ENCODE data around the gene SCO1. TPM values are rescaled to one million over a fixed set of nuclear protein-coding genes. Genes with fewer than 3 reads are reported as not detected.
A peak's percentile ranks its signal among the peaks of the same experiment; 100 is the strongest.

The SCO1 gene
- total and polyA plus RNA-seq, 4 donors = 18.0 to 33.2 (median 22.8) TPM

DNA sequence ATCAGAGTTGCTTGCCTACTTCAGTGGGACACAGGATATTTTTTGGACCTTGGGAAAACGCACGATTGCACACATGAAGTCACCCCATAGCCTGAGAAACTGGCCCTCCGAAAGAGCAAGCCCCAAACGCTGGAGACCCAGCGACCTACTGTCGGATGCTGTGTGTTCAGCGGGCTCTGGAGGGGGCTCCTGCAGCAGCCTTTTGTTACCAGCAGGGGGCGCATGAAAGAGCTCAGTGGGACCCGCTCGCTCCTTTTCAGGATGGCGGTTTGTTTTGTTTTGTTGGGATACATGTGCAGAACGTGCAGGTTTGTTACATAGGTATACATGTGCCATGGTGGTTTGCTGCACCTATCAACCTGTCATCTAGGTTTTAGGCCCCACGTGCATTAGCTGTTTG, 68.6 kb downstream of the SCO1 start:
- 88% methylated on average over 13 of the region's 13 CpGs for WGBS
- no peak for TF ChIP-seq SP1 (IDR thresholded peaks at IDR 0.05)
- peak; percentile 4 for TF ChIP-seq CTCF (IDR thresholded peaks at IDR 0.05; ENCODE audit: low read depth, low read length, missing input control)

GRCh38 chr17:10626390-10626789, 70.9 kb downstream of the SCO1 start:
- Histone ChIP-seq H3K27me3 (ENCODE audit: control insufficient read depth in 4 of 4, insufficient read depth in 4 of 4, low read length in 3 of 4) (no peaks in the 10 kb centered on the region), H3K27ac (ENCODE audit: low read depth in 1 of 2, low read length in 2 of 2) (no peak overlapping the region)
- TF ChIP-seq, protein P1, sequence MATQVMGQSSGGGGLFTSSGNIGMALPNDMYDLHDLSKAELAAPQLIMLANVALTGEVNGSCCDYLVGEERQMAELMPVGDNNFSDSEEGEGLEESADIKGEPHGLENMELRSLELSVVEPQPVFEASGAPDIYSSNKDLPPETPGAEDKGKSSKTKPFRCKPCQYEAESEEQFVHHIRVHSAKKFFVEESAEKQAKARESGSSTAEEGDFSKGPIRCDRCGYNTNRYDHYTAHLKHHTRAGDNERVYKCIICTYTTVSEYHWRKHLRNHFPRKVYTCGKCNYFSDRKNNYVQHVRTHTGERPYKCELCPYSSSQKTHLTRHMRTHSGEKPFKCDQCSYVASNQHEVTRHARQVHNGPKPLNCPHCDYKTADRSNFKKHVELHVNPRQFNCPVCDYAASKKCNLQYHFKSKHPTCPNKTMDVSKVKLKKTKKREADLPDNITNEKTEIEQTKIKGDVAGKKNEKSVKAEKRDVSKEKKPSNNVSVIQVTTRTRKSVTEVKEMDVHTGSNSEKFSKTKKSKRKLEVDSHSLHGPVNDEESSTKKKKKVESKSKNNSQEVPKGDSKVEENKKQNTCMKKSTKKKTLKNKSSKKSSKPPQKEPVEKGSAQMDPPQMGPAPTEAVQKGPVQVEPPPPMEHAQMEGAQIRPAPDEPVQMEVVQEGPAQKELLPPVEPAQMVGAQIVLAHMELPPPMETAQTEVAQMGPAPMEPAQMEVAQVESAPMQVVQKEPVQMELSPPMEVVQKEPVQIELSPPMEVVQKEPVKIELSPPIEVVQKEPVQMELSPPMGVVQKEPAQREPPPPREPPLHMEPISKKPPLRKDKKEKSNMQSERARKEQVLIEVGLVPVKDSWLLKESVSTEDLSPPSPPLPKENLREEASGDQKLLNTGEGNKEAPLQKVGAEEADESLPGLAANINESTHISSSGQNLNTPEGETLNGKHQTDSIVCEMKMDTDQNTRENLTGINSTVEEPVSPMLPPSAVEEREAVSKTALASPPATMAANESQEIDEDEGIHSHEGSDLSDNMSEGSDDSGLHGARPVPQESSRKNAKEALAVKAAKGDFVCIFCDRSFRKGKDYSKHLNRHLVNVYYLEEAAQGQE (IDR thresholded peaks at IDR 0.05) = no peak
- TF ChIP-seq MAX (IDR thresholded peaks at IDR 0.05) = no peak
- no peak for TF ChIP-seq SP1 (IDR thresholded peaks at IDR 0.05)
- TF ChIP-seq EGR1 (IDR thresholded peaks at IDR 0.05; ENCODE audit: low read depth in 2 of 2) = no peak
- TF ChIP-seq HNF4A (conservative IDR thresholded peaks at IDR 0.05) = no peak
- TF ChIP-seq FOXA2 (IDR thresholded peaks at IDR 0.05) = no peak

More for the DNA sequence above, 68.6 kb downstream of the SCO1 start:
- Histone ChIP-seq H3K4me3 (ENCODE audit: low read depth in 1 of 3, low read length in 3 of 3) (no peak overlapping the region), H3K27ac (ENCODE audit: low read depth in 1 of 2, low read length in 2 of 2) (no peak overlapping the region), H3K9me3 (ENCODE audit: control insufficient read depth in 4 of 4, low read length in 3 of 4) (no peaks in the 10 kb centered on the region), H3K27me3 (ENCODE audit: control insufficient read depth in 4 of 4, insufficient read depth in 4 of 4, low read length in 3 of 4) (no peaks in the 10 kb centered on the region), H3K9ac (ENCODE audit: low read depth in 1 of 2, low read length in 2 of 2) (no peak overlapping the region), H3K36me3 (ENCODE audit: control insufficient read depth in 4 of 4, insufficient read depth in 3 of 4, low read depth in 1 of 4, low read length in 3 of 4) (peaks cover 3 to 25% (median 10%) of the 10 kb centered on the region in 4 donors), H3K4me1 (ENCODE audit: control insufficient read depth in 4 of 4, insufficient read depth in 4 of 4, low read length in 3 of 4) (no peaks in the 10 kb centered on the region)
- no peak for DNase-seq (ENCODE audit: low spot score)

DNA sequence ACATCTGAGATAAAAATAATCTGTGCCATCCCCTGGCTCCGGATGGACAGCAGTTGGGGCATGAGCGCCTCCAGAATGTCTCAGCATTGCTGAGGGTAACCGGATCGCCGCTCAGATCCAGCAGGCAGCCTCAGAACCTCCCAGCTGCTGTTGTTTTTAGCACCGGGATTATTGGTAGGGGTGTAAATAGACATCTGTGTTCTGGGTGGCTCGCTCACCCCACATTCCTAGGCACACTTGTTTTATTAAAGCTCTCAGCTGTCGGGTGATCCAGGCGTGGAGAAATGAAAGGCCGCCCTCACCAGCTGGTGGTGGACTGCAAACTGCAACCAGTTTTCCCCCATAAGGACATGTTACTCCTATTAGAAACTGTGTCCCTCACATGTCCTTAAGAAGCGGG, 72.4 kb downstream of the SCO1 start:
- 94% methylated on average over 11 of the region's 11 CpGs for WGBS
- peaks cover 1 to 9% (median 6%) of the 10 kb centered on the region in 4 donors for H3K36me3 ChIP-seq (ENCODE audit: control insufficient read depth in 4 of 4, insufficient read depth in 3 of 4, low read depth in 1 of 4, low read length in 3 of 4)
- no peaks in the 10 kb centered on the region for H3K27me3 ChIP-seq (ENCODE audit: control insufficient read depth in 4 of 4, insufficient read depth in 4 of 4, low read length in 3 of 4)
- no peak overlapping the region for H3K4me3 ChIP-seq (ENCODE audit: low read depth in 1 of 3, low read length in 3 of 3)
- H3K4me1 ChIP-seq (ENCODE audit: control insufficient read depth in 4 of 4, insufficient read depth in 4 of 4, low read length in 3 of 4) = no peaks in the 10 kb centered on the region
- H3K9ac ChIP-seq (ENCODE audit: low read depth in 1 of 2, low read length in 2 of 2) = no peak overlapping the region
- TF ChIP-seq MAX (IDR thresholded peaks at IDR 0.05) = no peak
- TF ChIP-seq YY1 (IDR thresholded peaks at IDR 0.05) = no peak
- no peak for TF ChIP-seq NR2F2 (IDR thresholded peaks at IDR 0.05)
- no peak for TF ChIP-seq SP1 (IDR thresholded peaks at IDR 0.05)
- no peak for TF ChIP-seq HNF4G (IDR thresholded peaks at IDR 0.05)
- no peak for TF ChIP-seq FOXA1 (IDR thresholded peaks at IDR 0.05)
- TF ChIP-seq GABPA (IDR thresholded peaks at IDR 0.05 in 1 of 2, conservative IDR thresholded peaks at IDR 0.05 in 1 of 2) = no peak
- TF ChIP-seq ATF3 (IDR thresholded peaks at IDR 0.05) = no peak
- TF ChIP-seq RXRA (IDR thresholded peaks at IDR 0.05) = no peak
- no peak for TF ChIP-seq FOXA2 (IDR thresholded peaks at IDR 0.05)
- no peak for TF ChIP-seq EGR1 (IDR thresholded peaks at IDR 0.05; ENCODE audit: low read depth in 2 of 2)
- DNase-seq (ENCODE audit: low spot score) = no peak
- no peaks in the 10 kb centered on the region for H3K9me3 ChIP-seq (ENCODE audit: control insufficient read depth in 4 of 4, low read length in 3 of 4)
- H3K27ac ChIP-seq (ENCODE audit: low read depth in 1 of 2, low read length in 2 of 2) = no peak overlapping the region

More at GRCh38 chr17:10626390-10626789, 70.9 kb downstream of the SCO1 start:
- no peaks in the 10 kb centered on the region for H3K4me1 ChIP-seq (ENCODE audit: control insufficient read depth in 4 of 4, insufficient read depth in 4 of 4, low read length in 3 of 4)
- WGBS = 82% methylated on average over 9 of the region's 9 CpGs
- H3K9ac ChIP-seq (ENCODE audit: low read depth in 1 of 2, low read length in 2 of 2) = no peak overlapping the region
- H3K9me3 ChIP-seq (ENCODE audit: control insufficient read depth in 4 of 4, low read length in 3 of 4) = no peaks in the 10 kb centered on the region
- H3K4me3 ChIP-seq (ENCODE audit: low read depth in 1 of 3, low read length in 3 of 3) = no peak overlapping the region
- peaks cover 1 to 14% (median 6%) of the 10 kb centered on the region in 4 donors for H3K36me3 ChIP-seq (ENCODE audit: control insufficient read depth in 4 of 4, insufficient read depth in 3 of 4, low read depth in 1 of 4, low read length in 3 of 4)
- DNase-seq (ENCODE audit: low spot score) = no peak
